AG10803 (cell line): Measurements from ENCODE around the gene IRX1.

ENCODE experiments used
- DNase-seq: peaks from one replicate; pipeline ENCODE4 v3.0.0; 2010; ENCODE audit warnings: low read depth
- H3K4me3 ChIP-seq: 2 replicates; pipeline ENCODE4 v1.5.1; 2011; ENCODE audit warnings: mild to moderate bottlenecking, low read length, control low read depth
- TF ChIP-seq, protein P1 (sequence below): conservative IDR thresholded peaks from 2 replicates; pipeline ENCODE4 v1.5.1; 2011; ENCODE audit warnings: mild to moderate bottlenecking, low read length, control low read depth, inconsistent platforms

Gene IRX1

DNA sequence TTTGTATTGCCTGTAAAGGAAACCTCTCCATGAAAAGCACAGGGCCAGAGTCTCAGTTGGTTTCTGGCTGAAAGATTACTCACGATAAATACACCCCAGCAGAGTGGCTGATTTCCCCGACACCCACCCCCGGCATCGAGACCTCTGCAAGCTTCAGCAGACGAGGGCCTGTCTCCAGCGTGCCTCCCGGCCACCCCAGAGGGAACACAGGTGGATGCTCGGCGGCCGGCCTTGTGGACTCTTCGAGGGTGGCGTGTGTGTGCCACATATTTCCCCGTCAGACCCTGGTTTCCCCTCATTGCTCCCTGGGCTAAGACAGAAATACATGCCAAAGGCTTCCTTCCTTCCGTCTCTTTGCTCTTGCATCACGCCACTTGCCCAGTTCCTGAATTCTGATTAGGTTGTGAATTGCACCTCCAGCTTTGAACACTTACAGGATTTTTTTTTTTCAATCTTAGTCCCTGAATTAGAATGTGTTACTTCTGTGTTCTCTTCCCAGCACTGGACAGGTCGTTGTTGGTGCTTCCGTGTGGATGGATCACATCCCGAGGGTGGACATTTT, 13.6 kb downstream of the IRX1 start:
- TF ChIP-seq, protein P1, sequence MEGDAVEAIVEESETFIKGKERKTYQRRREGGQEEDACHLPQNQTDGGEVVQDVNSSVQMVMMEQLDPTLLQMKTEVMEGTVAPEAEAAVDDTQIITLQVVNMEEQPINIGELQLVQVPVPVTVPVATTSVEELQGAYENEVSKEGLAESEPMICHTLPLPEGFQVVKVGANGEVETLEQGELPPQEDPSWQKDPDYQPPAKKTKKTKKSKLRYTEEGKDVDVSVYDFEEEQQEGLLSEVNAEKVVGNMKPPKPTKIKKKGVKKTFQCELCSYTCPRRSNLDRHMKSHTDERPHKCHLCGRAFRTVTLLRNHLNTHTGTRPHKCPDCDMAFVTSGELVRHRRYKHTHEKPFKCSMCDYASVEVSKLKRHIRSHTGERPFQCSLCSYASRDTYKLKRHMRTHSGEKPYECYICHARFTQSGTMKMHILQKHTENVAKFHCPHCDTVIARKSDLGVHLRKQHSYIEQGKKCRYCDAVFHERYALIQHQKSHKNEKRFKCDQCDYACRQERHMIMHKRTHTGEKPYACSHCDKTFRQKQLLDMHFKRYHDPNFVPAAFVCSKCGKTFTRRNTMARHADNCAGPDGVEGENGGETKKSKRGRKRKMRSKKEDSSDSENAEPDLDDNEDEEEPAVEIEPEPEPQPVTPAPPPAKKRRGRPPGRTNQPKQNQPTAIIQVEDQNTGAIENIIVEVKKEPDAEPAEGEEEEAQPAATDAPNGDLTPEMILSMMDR = no peak
- DNase-seq = no peak
- H3K4me3 ChIP-seq = no peak overlapping the region

DNA sequence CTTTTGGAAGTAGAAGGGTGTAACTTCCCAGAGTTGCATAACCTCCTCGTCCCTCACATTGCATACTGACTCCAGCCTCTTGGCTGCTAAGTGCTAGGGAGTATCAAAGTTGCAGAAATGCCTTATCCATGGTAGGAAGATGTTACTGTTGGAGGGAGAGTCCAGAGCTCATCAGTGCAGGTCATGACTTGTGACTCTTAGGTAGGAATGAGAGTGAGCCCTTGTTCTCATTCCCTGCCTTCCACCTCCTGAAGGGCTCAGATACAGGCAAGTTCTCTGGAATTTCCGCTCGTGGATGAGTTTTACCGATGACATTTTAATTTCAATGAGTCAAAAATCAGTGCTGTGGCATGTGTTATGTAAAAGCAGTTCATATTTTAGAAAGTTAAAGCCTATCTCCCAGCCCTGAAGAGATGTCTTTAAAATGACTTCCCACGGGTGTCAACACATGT, 17.0 kb downstream of the IRX1 start:
- no peak overlapping the region for H3K4me3 ChIP-seq
- DNase-seq = peak; percentile 75
- TF ChIP-seq, protein P1 = no peak

DNA sequence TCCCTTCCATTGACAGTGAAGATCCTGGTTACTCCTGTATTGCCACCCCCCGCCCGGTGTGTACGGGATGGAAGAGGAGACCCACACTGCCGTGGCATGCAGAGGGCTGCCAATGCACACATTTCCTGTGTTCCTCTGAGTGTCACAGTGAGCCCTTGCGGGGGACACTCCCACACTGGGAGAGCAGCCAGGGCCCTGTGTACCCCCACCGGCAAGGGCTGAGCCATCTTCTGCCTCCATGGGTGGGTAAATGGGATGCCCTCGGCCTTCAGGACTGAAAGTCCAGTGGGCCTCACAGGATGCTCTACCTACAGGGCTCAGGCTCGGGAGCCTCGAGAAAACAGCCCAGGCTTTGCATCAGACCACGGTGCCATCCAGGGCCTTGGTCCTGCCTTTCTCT, 18.1 kb downstream of the IRX1 start:
- TF ChIP-seq, protein P1 = no peak
- H3K4me3 ChIP-seq = no peak overlapping the region
- DNase-seq = no peak

DNA sequence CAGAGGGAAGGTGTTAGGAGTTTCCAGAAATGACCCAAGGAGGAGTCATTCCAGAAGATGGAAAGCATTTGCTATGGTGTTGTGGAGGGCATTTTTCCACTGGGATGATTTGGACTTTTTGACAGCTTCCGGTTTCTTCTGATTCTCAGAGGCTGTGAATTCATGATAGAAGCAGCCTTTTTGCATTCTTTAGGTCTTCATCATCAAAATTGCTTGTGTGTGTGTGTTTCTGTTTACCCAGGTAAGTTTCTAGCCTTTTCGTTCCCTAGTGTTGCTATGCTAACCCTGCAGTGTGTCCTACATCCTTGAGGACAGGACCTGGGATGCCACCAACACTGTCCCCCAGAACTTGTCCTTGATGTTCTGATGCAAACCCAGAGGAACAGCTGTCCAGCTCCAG, 19.6 kb downstream of the IRX1 start:
- DNase-seq = no peak
- TF ChIP-seq, protein P1 = no peak
- H3K4me3 ChIP-seq = no peak overlapping the region

DNA sequence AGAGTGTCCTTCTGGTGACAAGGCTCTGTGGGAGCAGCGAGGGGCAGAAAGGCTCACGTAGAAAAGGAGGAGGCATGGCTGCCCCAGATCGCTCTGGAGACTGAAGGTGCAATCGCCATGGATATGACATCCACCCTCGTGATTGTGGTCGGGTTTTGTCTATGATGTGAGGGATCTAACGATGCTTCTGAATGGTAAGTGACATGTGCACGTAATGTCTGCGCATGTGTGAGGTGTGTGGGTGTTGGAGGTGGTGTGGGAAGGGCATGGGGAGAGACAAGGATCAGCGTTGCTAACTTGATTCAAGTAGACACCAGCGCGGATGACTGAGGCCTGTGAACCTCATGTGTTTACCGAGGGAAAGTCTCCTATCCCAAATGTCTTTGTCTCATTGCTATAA, 20.2 kb downstream of the IRX1 start:
- no peak for DNase-seq
- H3K4me3 ChIP-seq = no peak overlapping the region
- TF ChIP-seq, protein P1 = no peak

DNA sequence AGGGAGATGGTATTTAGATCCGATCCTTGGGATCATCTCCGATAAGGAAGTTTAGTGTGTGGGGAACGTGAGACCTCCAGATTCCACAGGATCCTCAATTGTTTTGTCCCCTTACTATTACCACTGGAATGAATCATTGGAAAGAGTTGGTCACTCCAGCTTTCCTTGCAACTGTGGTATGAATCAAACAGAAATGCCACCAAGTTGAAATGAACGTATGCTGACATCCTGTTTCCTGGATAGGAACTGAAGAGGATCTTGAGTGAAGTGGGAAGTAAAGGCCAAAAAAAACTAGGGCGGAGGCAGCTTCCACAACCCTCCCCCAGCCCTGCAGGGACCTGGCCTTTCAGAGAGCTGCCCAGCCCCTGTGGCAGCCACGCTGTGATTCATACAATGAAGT, 23.9 kb downstream of the IRX1 start:
- H3K4me3 ChIP-seq = no peak overlapping the region
- no peak for DNase-seq
- TF ChIP-seq, protein P1 = no peak

DNA sequence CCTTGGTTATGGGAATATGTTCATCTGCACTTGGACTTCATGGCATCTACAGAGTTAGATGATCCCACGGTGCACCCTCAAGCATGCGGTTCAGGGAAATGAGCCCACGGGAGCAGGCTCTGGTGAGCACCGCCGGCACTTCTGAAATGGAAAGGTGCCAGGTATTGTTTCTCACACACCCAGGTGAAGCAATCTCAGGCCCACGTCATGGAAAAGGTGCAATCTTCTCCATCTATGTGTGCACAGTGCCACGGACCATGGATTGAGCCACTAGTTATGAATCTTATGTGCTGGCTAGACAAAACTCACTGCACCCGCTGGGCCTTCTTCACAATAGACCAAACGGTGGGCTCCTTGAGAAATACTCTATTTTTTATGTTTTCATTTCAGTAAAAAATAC, 27.3 kb downstream of the IRX1 start:
- H3K4me3 ChIP-seq = no peak overlapping the region
- no peak for DNase-seq
- TF ChIP-seq, protein P1 = no peak
